Mesenchymal stem cell (in vitro differentiated cells and primary cell): ENCODE results near the gene PHF3.

ENCODE experiments used
- DNase-seq: peaks from one replicate; pipeline ENCODE4 v3.0.0-alpha.2; 2013
- H2AFZ ChIP-seq: one replicate; pipeline ENCODE4 v1.6.1; 2013; ENCODE audit warnings: low read depth, mild to moderate bottlenecking, control low read depth, inconsistent platforms, low read length, moderate library complexity
- H2AK5ac ChIP-seq: 2 replicates; pipeline ENCODE4 v1.6.1; 2013; ENCODE audit warnings: low read length, moderate library complexity, mild to moderate bottlenecking, inconsistent platforms; ENCODE audit not compliant: severe bottlenecking
- H2BK120ac ChIP-seq: one replicate; pipeline ENCODE4 v1.6.1; 2013; ENCODE audit warnings: low read depth, mild to moderate bottlenecking, inconsistent platforms, low read length, moderate library complexity
- H2BK12ac ChIP-seq, 2 experiments: one replicate each; pipeline ENCODE4 v1.6.1; 2013; ENCODE audit warnings: inconsistent platforms in 2 of 2, low read length in 2 of 2, mild to moderate bottlenecking in 2 of 2, moderate library complexity in 2 of 2, control low read depth in 1 of 2
- H2BK15ac ChIP-seq: one replicate; pipeline ENCODE4 v1.6.1; 2013; ENCODE audit warnings: mild to moderate bottlenecking, low read depth, inconsistent platforms; ENCODE audit not compliant: poor library complexity, severe bottlenecking
- H2BK5ac ChIP-seq: 2 replicates; pipeline ENCODE4 v1.6.1; 2013; ENCODE audit warnings: low read depth, mild to moderate bottlenecking, low read length, control low read depth, inconsistent platforms; ENCODE audit not compliant: poor library complexity, severe bottlenecking
- H3K14ac ChIP-seq, 2 experiments: one replicate each; pipeline ENCODE4 v1.6.1; 2013; ENCODE audit warnings: inconsistent platforms in 2 of 2, low read length in 2 of 2, control low read depth in 1 of 2, mild to moderate bottlenecking in 1 of 2, moderate library complexity in 1 of 2
- H3K18ac ChIP-seq, 2 experiments: one replicate each; pipeline ENCODE4 v1.6.1; 2013; ENCODE audit warnings: inconsistent platforms in 2 of 2, low read length in 2 of 2, control low read depth in 1 of 2, low read depth in 1 of 2, mild to moderate bottlenecking in 1 of 2
- H3K23ac ChIP-seq, 2 experiments: one replicate each; pipeline ENCODE4 v1.6.1; 2013; ENCODE audit warnings: inconsistent platforms in 2 of 2, low read length in 2 of 2, mild to moderate bottlenecking in 2 of 2, moderate library complexity in 2 of 2, control low read depth in 1 of 2
- H3K27ac ChIP-seq: 2 replicates; pipeline ENCODE4 v1.5.1; 2013; ENCODE audit warnings: mild to moderate bottlenecking, moderate library complexity, low read length, control low read depth, inconsistent platforms; ENCODE audit not compliant: poor library complexity, severe bottlenecking
- H3K27me3 ChIP-seq, 2 experiments: 2 replicates each; pipeline versions ENCODE4 v1.6.1 to v1.7.0; 2013; ENCODE audit warnings: low read length in 2 of 2, mild to moderate bottlenecking in 2 of 2, moderate library complexity in 2 of 2, control low read depth in 1 of 2, inconsistent platforms in 1 of 2; ENCODE audit not compliant: control insufficient read depth in 1 of 2, insufficient read depth in 1 of 2
- H3K36me3 ChIP-seq, 2 experiments: 2 replicates each; pipeline versions ENCODE4 v1.6.1 to v1.7.0; 2013; ENCODE audit warnings: low read length in 2 of 2, control low read depth in 1 of 2, inconsistent platforms in 1 of 2, low read depth in 1 of 2, mild to moderate bottlenecking in 1 of 2; ENCODE audit not compliant: insufficient read depth in 2 of 2, control insufficient read depth in 1 of 2
- H3K4ac ChIP-seq, 2 experiments: one replicate each; pipeline ENCODE4 v1.6.1; 2013; ENCODE audit warnings: inconsistent platforms in 2 of 2, low read length in 2 of 2, mild to moderate bottlenecking in 2 of 2, moderate library complexity in 2 of 2, control low read depth in 1 of 2, low read depth in 1 of 2
- H3K4me1 ChIP-seq: 2 replicates; pipeline ENCODE4 v1.6.1; 2013; ENCODE audit warnings: low read depth, low read length, control low read depth; ENCODE audit not compliant: control insufficient read depth, insufficient read depth
- H3K4me2 ChIP-seq: 2 replicates; pipeline ENCODE4 v1.6.1; 2013; ENCODE audit warnings: low read length, mild to moderate bottlenecking, inconsistent platforms; ENCODE audit not compliant: poor library complexity, severe bottlenecking
- H3K4me3 ChIP-seq, 2 experiments: 2 replicates each; pipeline versions ENCODE4 v1.5.1 to v1.7.0; 2013; ENCODE audit warnings: low read length in 2 of 2, mild to moderate bottlenecking in 2 of 2, control low read depth in 1 of 2, low read depth in 1 of 2; ENCODE audit not compliant: insufficient read depth in 1 of 2
- H3K79me1 ChIP-seq: replicated peaks from 2 replicates; pipeline ENCODE4 v1.6.1; 2013; ENCODE audit warnings: mild to moderate bottlenecking, control low read depth, low read length, inconsistent platforms; ENCODE audit not compliant: poor library complexity, severe bottlenecking
- H3K9ac ChIP-seq: 2 replicates; pipeline ENCODE4 v1.7.0; 2013; ENCODE audit warnings: mild to moderate bottlenecking, low read length, moderate library complexity
- H3K9me3 ChIP-seq: 2 replicates; pipeline ENCODE4 v1.7.0; 2013; ENCODE audit warnings: mild to moderate bottlenecking, low read length; ENCODE audit not compliant: control insufficient read depth
- H4K8ac ChIP-seq: one replicate; pipeline ENCODE4 v1.6.1; 2013; ENCODE audit warnings: inconsistent platforms, mild to moderate bottlenecking, low read length, moderate library complexity
- H4K91ac ChIP-seq: one replicate; pipeline ENCODE4 v1.6.1; 2013; ENCODE audit warnings: mild to moderate bottlenecking, low read length, inconsistent platforms
- WGBS: methylation state at CpG from one replicate; pipeline ENCODE4 v1.1.7; 2013; ENCODE audit warnings: mixed read lengths; 5-methylcytosine and 5-hydroxymethylcytosine counted together

The PHF3 gene

DNA sequence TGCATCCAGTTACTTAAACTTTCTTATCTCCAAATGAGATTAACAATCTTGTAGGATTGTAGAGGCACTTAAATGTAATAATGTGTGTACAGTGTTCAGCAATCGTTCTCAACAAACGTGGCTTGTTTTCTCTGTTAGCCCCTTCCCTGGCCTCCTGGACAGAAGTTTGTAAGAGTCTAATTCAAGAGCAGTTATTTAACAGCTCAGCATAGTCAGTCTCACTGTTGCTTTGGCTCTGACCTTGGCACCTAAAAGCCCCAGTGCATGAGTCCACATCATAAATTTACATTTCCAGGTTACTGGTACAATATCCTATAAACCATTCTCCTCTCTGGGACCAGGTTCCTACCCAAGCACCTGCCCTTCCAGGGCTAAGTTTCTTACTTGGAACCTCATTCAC, 11.5 kb upstream of the PHF3 start:
- H3K4ac ChIP-seq: no peak overlapping the region
- no peak overlapping the region for H4K91ac ChIP-seq
- H3K27ac ChIP-seq: no peak overlapping the region
- no peak for DNase-seq
- no peak overlapping the region for H3K4me2 ChIP-seq
- H3K9ac ChIP-seq: no peak overlapping the region
- H3K4me1 ChIP-seq: no peaks in the 10 kb centered on the region
- H3K27me3 ChIP-seq: peaks cover 0 to 3% of the 10 kb centered on the region in 2 experiments
- H3K36me3 ChIP-seq: no peaks in the 10 kb centered on the region
- no peak overlapping the region for H2BK120ac ChIP-seq
- H2AK5ac ChIP-seq: no peak overlapping the region
- 94% methylated on average over 2 of the region's 2 CpGs for WGBS
- H3K23ac ChIP-seq: no peak overlapping the region
- no peak overlapping the region for H2BK5ac ChIP-seq
- H2BK15ac ChIP-seq: no peak overlapping the region
- no peak overlapping the region for H3K14ac ChIP-seq
- H3K9me3 ChIP-seq: no peaks in the 10 kb centered on the region
- H3K79me1 ChIP-seq: no peaks in the 10 kb centered on the region
- H3K4me3 ChIP-seq: no peak overlapping the region
- H4K8ac ChIP-seq: no peak overlapping the region
- H2BK12ac ChIP-seq: no peak overlapping the region
- no peak overlapping the region for H2AFZ ChIP-seq
- no peak overlapping the region for H3K18ac ChIP-seq

DNA sequence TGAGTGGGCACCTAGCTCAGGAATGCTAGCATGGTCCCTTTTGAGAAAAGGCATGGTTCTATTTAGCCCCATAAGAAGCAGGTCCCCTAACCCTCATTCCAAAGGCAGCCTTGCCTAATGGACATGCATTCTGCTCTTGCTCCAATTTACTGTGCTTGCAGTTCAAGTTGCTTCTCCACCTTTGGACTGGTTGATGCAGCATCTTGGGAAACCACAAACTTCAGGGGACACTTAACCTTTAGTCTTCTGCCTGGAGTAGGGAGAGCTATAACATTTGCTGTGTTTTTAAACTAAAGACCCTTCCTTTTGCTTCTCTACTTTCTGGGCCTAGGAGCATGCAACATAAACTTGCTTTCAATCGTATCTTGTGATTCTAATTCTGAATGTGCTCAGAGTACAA, 5.1 kb upstream of the PHF3 start:
- Histone ChIP-seq H3K23ac (no peak overlapping the region), H3K4me1 (no peaks in the 10 kb centered on the region), H4K8ac (no peak overlapping the region), H3K27me3 (no peaks in the 10 kb centered on the region), H2AK5ac (no peak overlapping the region), H3K14ac (no peak overlapping the region), H4K91ac (no peak overlapping the region), H3K4me2 (no peak overlapping the region), H3K9me3 (no peaks in the 10 kb centered on the region), H3K9ac (no peak overlapping the region), H2BK120ac (no peak overlapping the region), H2BK12ac (no peak overlapping the region), H2BK5ac (no peak overlapping the region), H3K36me3 (no peaks in the 10 kb centered on the region), H2BK15ac (no peak overlapping the region), H3K4me3 (no peak overlapping the region), H3K27ac (no peak overlapping the region), H3K79me1 (no peaks in the 10 kb centered on the region), H2AFZ (no peak overlapping the region), H3K4ac (no peak overlapping the region), H3K18ac (no peak overlapping the region)
- no peak for DNase-seq
- 100% methylated on average over 1 of the region's 1 CpG for WGBS

DNA sequence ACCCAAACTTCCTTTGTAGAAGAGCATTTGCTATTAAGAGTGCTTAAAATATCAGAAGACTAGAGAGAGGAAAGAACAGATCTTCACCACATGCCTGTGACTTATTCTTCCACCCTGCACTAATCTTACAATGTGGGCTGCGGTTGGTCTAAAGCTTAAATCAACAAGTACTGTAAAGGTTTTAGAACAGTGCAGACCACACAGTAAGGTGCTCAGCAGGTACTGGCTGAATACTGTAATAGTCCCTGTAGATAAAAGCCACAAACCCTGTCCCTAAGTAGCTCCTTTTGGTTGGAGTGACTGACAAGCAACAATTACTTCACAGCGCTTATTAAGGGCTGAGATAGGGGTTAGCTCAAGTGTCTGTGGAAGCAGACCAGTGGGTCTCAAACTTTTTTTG, 972 bp upstream of the PHF3 start:
- WGBS: 25% methylated on average over 1 of the region's 2 CpGs
- Histone ChIP-seq H2BK120ac (no peak overlapping the region), H4K91ac (no peak overlapping the region), H3K9ac (peak overlapping the region; percentile 94), H3K4me1 (no peaks in the 10 kb centered on the region), H3K79me1 (no peaks in the 10 kb centered on the region), H3K27ac (no peak overlapping the region), H3K27me3 (no peaks in the 10 kb centered on the region), H4K8ac (no peak overlapping the region), H3K36me3 (no peaks in the 10 kb centered on the region), H3K4ac (no peak overlapping the region), H3K4me2 (no peak overlapping the region), H2AK5ac (no peak overlapping the region), H2BK5ac (no peak overlapping the region), H3K23ac (no peak overlapping the region), H2AFZ (no peak overlapping the region), H3K9me3 (no peaks in the 10 kb centered on the region), H2BK15ac (no peak overlapping the region), H3K18ac (no peak overlapping the region), H3K4me3 (peak overlapping the region in 1 of 2 experiments; percentile 93), H3K14ac (no peak overlapping the region), H2BK12ac (no peak overlapping the region)
- DNase-seq: peak; percentile 6

DNA sequence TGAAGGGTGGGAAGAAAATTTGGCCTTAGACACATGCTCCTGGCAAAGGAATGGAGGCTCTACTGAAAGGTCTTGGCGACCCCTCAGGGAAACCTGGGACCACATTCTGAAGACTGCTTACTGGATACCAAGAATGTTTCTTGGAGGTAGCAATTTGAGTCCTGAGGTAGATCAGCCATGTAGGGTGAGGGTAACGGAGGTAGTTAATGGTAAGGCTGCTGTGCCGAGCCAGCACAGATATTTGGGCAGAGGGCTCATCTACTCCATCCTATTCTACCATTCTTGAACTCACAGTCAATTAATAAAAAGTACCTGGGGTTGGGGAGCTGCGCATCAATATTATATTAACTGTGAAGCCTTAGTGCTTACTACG, 401 bp upstream of the PHF3 start:
- Histone ChIP-seq H3K4me2 (peak overlapping the region; percentile 62), H3K27ac (peak overlapping the region; percentile 60), H3K18ac (peak overlapping the region; percentile 67 to 75), H4K91ac (peak overlapping the region; percentile 34), H3K36me3 (no peaks in the 10 kb centered on the region), H3K4ac (peak overlapping the region in 1 of 2 experiments; percentile 91), H4K8ac (peak overlapping the region; percentile 85), H3K23ac (no peak overlapping the region), H2BK120ac (no peak overlapping the region), H2AK5ac (no peak overlapping the region), H3K9ac (peak overlapping the region; percentile 94), H2BK5ac (no peak overlapping the region), H3K4me1 (no peaks in the 10 kb centered on the region), H3K14ac (no peak overlapping the region), H2AFZ (no peak overlapping the region), H3K4me3 (peak overlapping the region; percentile 93 to 96), H3K27me3 (no peaks in the 10 kb centered on the region), H3K79me1 (no peaks in the 10 kb centered on the region), H2BK15ac (no peak overlapping the region), H3K9me3 (no peaks in the 10 kb centered on the region), H2BK12ac (peak overlapping the region; percentile 0 to 54)
- 7% methylated on average over 3 of the region's 5 CpGs for WGBS
- DNase-seq: no peak
